Right atrium auricular region (tissue), 2 donors: ENCODE data around the gene ADAR. TPM values are rescaled to one million over a fixed set of nuclear protein-coding genes. Genes with fewer than 3 reads are reported as not detected.

Experiments
- DNase-seq: peaks from one replicate; pipeline ENCODE4 v3.0.0-alpha.2; 2019; ENCODE audit warnings: low spot score
- H3K27ac ChIP-seq, 2 donors: fragments of 200-600 bp; sonication (generic); 1 replicate in 1 of 2; 2 replicates in 1 of 2; pipeline ENCODE4 v1.5.1; 2016 to 2019
- H3K27me3 ChIP-seq, 2 donors: fragments of 200-600 bp; sonication (generic); one replicate each; pipeline versions ENCODE4 v1.5.1 to v1.6.0; 2017 to 2019
- H3K36me3 ChIP-seq: fragments of 200-600 bp; sonication (generic); one replicate; pipeline ENCODE4 v1.5.1; 2016
- H3K4me1 ChIP-seq, 2 donors: fragments of 200-600 bp; sonication (generic); one replicate each; pipeline versions ENCODE4 v1.5.1 to v1.6.0; 2017 to 2019
- H3K4me3 ChIP-seq, 2 donors: fragments of 200-600 bp; sonication (generic); 1 replicate in 1 of 2; 2 replicates in 1 of 2; pipeline ENCODE4 v1.5.1; 2017 to 2019; ENCODE audit warnings: mild to moderate bottlenecking in 1 of 2, moderate library complexity in 1 of 2
- H3K9me3 ChIP-seq, 2 donors: fragments of 200-600 bp; sonication (generic); one replicate each; pipeline ENCODE4 v1.5.1; 2019
- total RNA-seq, 2 donors: library from RNA; depleted of rRNA; stranded (reverse); fragments of >200 nt; gene quantifications; one replicate each; pipeline ENCODE4 v1.1.0, GENCODE V29; 2016
- TF ChIP-seq, protein P1 (sequence below), 2 donors: fragments of 200-600 bp; sonication (generic); IDR thresholded peaks; one replicate each; pipeline ENCODE4 v1.5.1; 2019; ENCODE audit warnings: antibody characterized with exemption in 2 of 2

The ADAR gene
- total RNA-seq, 2 donors from 2014 or later: 39.3 to 51.9 TPM

DNA sequence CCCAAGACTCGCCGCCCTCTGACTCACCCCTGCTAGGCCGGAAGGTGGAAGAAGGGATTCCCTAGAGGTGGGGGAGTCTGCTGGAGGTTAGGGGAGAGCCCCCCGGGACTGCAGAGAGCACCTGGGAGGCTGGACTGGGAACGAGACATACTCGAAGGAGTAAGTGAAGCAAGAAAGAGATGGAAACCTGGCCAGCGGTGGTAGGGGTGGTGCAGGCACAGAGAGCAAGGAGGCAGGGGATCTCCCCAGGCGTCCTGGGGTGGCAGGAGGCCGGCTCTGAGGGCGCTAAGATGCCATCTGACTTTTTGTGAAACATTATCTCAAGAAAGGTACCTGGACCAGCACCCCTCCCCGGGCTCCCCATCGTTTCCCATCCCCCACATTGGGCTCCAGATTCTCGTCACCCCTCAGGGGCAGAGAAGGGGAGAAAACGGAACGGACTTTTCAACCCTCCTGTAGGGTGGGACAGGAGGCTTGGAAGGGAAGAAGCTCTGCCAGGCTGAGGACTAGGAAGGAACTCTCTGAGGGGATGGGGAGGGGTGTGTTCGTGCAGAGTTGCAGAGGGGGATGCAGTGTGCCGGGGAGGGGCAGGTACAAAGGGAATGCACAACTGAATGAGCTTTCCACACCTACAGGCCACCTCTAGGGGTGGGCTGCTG is 39.7 kb downstream of the ADAR start:
- TF ChIP-seq, protein P1, sequence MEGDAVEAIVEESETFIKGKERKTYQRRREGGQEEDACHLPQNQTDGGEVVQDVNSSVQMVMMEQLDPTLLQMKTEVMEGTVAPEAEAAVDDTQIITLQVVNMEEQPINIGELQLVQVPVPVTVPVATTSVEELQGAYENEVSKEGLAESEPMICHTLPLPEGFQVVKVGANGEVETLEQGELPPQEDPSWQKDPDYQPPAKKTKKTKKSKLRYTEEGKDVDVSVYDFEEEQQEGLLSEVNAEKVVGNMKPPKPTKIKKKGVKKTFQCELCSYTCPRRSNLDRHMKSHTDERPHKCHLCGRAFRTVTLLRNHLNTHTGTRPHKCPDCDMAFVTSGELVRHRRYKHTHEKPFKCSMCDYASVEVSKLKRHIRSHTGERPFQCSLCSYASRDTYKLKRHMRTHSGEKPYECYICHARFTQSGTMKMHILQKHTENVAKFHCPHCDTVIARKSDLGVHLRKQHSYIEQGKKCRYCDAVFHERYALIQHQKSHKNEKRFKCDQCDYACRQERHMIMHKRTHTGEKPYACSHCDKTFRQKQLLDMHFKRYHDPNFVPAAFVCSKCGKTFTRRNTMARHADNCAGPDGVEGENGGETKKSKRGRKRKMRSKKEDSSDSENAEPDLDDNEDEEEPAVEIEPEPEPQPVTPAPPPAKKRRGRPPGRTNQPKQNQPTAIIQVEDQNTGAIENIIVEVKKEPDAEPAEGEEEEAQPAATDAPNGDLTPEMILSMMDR (IDR thresholded peaks at IDR 0.05): no peak
- Histone ChIP-seq H3K4me3 (peak overlapping the region in 1 of 2 donors; percentile 25), H3K36me3 (no peaks in the 10 kb centered on the region), H3K9me3 (no peaks in the 10 kb centered on the region), H3K27me3 (no peaks in the 10 kb centered on the region), H3K4me1 (peaks cover 0 to 12% of the 10 kb centered on the region in 2 donors), H3K27ac (no peak overlapping the region)
- no peak for DNase-seq

DNA sequence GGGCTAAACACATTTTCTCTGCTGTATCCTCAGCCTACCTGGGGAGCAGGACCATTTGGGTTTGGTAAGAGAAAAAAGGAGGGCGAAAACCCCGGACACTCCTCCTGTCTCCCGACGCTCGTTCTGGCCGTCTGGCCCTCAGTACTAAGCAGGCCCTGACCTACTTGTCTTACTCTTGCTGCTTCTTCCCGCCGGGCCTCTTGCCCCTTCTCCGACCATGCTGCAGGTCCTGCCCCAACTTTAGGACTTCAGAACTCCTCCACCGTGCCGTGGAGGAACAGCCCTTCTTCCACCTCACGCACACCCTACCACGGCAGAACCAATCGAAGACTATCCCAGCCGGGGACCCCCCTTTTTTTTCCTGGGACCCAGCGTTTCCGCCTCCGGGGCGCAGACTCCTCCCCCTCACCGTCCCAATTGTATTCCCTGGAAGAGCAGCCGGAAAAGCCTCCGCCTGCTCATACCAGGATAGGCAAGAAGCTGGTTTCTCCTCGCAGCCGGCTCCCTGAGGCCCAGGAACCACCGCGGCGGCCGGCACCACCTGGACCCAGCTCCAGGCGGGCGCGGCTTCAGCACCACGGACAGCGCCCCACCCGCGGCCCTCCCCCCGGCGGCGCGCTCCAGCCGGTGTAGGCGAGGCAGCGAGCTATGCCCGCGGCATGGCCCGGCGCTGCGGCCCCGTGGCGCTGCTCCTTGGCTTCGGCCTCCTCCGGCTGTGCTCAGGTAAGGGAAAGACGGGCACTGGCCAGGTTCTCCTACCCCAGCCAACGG is 40.4 kb downstream of the ADAR start, which contains the start of gene CHRNB2:
CHRNB2 (plus strand) TSS at position 393 of the 771 bp plus-strand sequence; CDS start at position 660, 267 bp downstream.
- H3K9me3 ChIP-seq: no peaks in the 10 kb centered on the region
- H3K27ac ChIP-seq: no peak within 1 kb of the TSS
- DNase-seq: no peak
- H3K4me1 ChIP-seq: peaks cover 0 to 12% of the 10 kb centered on the region in 2 donors
- peak within 1 kb of the TSS in 1 of 2 donors; percentile 25 for H3K4me3 ChIP-seq
- TF ChIP-seq, protein P1 (IDR thresholded peaks at IDR 0.05): peak in 1 of 2 donors; percentile 22
- H3K27me3 ChIP-seq: no peaks in the 10 kb centered on the region
- H3K36me3 ChIP-seq: no peaks in the 10 kb centered on the region

DNA sequence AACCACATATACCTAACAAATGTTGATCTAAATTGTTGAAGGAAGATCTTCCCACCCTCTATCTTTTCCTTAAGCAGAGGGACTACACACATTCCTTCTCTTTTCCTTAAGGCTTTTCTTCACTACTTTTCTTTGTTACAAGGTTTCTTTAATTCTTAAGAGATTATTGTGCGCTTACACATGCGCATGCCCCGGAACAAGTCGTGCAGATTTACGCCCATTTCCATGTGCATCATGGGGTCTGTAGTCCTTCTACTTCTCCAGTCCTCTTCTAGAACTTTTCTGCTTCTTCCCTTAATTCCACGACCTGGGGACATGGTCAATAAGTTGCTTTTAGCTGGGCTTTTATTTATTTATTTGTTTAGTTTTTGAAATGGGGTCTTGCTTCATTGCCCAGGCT is 42.1 kb downstream of the ADAR start:
- H3K9me3 ChIP-seq: no peaks in the 10 kb centered on the region
- DNase-seq: no peak
- H3K4me3 ChIP-seq: no peak overlapping the region
- no peaks in the 10 kb centered on the region for H3K27me3 ChIP-seq
- H3K27ac ChIP-seq: no peak overlapping the region
- H3K4me1 ChIP-seq: peaks cover 0 to 12% of the 10 kb centered on the region in 2 donors
- H3K36me3 ChIP-seq: no peaks in the 10 kb centered on the region
- TF ChIP-seq, protein P1 (IDR thresholded peaks at IDR 0.05): no peak

DNA sequence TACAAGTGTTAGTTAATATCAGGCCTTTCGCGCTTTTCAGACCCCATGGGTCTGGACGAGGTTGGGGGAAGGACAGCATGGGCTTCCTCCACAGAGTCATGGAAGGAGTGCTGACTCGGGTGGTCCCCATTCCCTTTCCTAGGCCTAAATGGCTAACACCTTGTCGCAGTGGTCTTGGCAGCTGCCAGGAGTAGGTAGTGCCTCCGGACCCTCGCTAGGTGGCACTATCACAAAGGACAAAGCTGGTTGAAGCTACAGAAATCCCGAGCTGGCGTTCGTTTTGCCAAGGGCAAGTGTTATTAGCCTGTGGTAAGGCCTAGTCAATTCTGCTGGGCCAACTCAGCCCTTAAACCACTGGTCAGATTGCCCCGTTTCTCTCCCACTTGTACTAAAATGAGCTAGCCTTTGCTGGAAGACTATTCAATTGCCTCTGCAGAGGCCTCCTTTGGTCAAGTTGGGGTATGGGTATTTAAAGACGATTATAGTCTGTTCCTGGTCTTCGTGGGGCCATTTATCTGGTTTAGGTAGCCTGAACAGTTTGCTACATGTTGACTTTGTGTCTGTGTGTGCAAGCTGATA is 48.4 kb downstream of the ADAR start:
- DNase-seq: peak; percentile 95

DNA sequence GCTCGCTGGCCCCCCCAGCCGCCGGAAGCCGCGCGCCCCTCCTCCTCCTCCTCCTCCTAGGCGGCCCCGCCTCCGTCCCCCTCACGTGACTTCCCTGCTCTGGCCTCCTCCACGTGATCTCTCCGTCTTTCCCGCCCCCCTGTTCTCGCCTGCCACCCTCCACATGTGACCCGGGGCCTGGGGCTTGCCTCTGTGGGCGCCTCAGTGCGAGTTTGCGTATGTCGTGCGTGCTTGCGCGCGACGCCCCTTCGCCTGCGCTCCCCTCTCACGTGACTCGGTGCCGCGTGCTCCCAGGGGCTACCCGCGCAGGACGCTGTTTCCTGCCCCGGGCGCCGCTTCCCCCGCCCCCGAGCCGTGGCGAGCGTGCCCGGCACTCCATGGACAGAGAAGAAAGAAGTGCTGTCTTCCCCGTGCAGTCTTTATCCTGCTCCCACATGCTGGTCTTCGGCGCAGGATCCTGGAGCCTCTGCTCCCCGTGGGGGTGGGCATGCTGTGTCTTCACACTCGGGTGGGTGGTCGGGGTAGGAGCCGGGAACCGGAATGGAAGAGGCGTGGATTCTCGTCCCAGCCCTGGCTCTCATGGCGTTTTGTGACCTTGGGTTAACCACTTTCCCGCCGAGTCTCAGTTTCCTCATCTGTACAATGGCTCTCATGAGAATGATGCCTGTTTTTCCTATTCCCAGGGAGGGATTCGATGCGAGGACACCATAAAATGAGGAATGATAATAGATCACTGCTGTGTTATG is 49.1 kb downstream of the ADAR start:
- Histone ChIP-seq H3K9me3 (no peaks in the 10 kb centered on the region), H3K36me3 (peaks cover 19% of the 10 kb centered on the region), H3K27me3 (no peaks in the 10 kb centered on the region), H3K4me1 (peaks cover 0 to 31% of the 10 kb centered on the region in 2 donors), H3K27ac (peak overlapping the region; percentile 94 to 97), H3K4me3 (peak overlapping the region; percentile 93 to 95)
- DNase-seq: peak; percentile 99
- TF ChIP-seq, protein P1 (IDR thresholded peaks at IDR 0.05): no peak

More for the DNA sequence above, 48.4 kb downstream of the ADAR start:
- H3K4me3 ChIP-seq: peak overlapping the region; percentile 93 to 95
- H3K27me3 ChIP-seq: no peaks in the 10 kb centered on the region
- H3K27ac ChIP-seq: peak overlapping the region; percentile 94 to 97
- TF ChIP-seq, protein P1 (IDR thresholded peaks at IDR 0.05): peak; percentile 73 to 94
- peaks cover 12% of the 10 kb centered on the region for H3K36me3 ChIP-seq
- no peaks in the 10 kb centered on the region for H3K9me3 ChIP-seq
- H3K4me1 ChIP-seq: peaks cover 0 to 31% of the 10 kb centered on the region in 2 donors
